ENCODE results near the gene SPATA17.

- TF ChIP-seq, protein P1, sequence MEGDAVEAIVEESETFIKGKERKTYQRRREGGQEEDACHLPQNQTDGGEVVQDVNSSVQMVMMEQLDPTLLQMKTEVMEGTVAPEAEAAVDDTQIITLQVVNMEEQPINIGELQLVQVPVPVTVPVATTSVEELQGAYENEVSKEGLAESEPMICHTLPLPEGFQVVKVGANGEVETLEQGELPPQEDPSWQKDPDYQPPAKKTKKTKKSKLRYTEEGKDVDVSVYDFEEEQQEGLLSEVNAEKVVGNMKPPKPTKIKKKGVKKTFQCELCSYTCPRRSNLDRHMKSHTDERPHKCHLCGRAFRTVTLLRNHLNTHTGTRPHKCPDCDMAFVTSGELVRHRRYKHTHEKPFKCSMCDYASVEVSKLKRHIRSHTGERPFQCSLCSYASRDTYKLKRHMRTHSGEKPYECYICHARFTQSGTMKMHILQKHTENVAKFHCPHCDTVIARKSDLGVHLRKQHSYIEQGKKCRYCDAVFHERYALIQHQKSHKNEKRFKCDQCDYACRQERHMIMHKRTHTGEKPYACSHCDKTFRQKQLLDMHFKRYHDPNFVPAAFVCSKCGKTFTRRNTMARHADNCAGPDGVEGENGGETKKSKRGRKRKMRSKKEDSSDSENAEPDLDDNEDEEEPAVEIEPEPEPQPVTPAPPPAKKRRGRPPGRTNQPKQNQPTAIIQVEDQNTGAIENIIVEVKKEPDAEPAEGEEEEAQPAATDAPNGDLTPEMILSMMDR (IDR thresholded peaks at IDR 0.05): no peak
- TF ChIP-seq POLR2A (IDR thresholded peaks at IDR 0.05): no peak
Observed at GRCh38 chr1:217888328-217888727, 257.2 kb downstream of the SPATA17 start.

All from stomach (tissue), 4 donors.